Loucy (cell line): Measurements from ENCODE around the gene GJA4.

Experiments used
- CTCF ChIP-seq: fragments of 200-600 bp; sonication (generic); conservative IDR thresholded peaks from 2 replicates; pipeline ENCODE4 v1.5.1; 2014; ENCODE audit warnings: mild to moderate bottlenecking, antibody characterized with exemption, low read length
- EZH2phosphoT487 ChIP-seq: fragments of 200-600 bp; IDR thresholded peaks from 2 replicates; pipeline ENCODE4 v1.6.1; 2018; ENCODE audit warnings: antibody characterized with exemption, mild to moderate bottlenecking, moderate library complexity, borderline replicate concordance

GRCh38 chr1:34795916-34796315, 3.1 kb downstream of the GJA4 start:
- no peak for TF ChIP-seq CTCF
- no peak for TF ChIP-seq EZH2phosphoT487
